HG02588 (cell line): ENCODE data around the gene ZNF554.

ENCODE experiments used
- ATAC-seq: cut with Tn5 transposase; IDR thresholded peaks from one replicate; pipeline ENCODE4 v1.9.1; 2021; ENCODE audit warnings: mild to moderate bottlenecking, moderate library complexity; ENCODE audit not compliant: unreplicated experiment

The ZNF554 gene

DNA sequence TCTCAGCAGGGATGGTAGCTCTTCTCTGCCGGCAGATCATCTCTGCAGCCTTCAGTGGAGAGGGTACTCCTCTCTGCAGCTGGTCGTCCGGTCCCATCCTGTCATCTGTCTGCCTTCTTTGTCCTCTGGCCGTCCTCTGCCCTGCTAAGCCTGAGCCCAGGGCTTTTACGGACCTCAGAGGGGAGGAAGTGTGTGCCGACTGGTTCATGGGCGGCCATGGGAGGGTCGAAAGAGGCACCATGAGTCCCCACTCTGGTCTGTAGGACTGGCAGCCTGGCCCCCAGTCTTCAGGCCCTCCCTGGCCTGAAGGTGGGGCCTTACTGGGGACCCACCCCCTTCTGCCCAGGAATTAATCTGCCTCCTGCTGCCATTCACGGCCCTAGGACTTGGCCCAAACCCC lies 4.0 kb downstream of the ZNF554 start:
- ATAC-seq: no peak

DNA sequence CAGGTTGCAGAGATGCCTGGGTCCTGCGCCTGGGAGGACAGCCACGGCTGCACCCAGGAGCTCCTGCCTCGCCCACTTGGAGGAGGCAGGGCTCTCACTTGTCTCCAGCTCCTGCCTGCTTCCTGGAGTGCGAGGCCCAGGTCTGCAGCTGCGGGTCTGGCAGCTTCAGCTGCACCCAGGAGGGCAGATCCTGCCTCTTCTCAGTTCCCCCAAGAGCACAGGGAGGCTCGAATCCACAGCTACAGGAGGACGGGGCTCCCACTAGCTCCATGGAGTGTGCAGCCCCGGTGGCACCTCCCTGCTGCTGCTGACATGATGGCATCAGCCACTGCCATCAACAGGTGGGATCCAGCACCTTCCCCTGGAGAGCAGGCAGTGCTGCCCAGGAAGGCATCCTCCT lies 4.5 kb downstream of the ZNF554 start:
- no peak for ATAC-seq

DNA sequence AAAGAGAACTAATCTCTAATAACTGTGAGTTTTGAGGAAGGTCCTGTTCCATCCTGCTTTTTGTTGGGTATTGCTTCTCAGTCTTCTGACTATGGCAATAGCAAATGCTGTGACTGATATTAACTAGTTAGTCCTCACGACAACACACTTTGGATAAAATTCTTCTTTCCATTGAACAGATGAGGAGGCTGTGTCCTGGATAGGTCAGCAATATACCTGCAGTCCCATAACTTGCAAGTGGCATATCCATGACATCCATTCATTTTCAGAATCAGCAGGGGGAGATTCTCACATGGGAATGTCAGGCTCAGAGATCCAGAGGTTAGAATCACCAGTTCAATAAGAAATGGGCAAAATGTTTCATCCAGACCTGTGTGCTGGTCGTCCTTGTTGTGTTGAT lies 7.4 kb downstream of the ZNF554 start:
- ATAC-seq: no peak

DNA sequence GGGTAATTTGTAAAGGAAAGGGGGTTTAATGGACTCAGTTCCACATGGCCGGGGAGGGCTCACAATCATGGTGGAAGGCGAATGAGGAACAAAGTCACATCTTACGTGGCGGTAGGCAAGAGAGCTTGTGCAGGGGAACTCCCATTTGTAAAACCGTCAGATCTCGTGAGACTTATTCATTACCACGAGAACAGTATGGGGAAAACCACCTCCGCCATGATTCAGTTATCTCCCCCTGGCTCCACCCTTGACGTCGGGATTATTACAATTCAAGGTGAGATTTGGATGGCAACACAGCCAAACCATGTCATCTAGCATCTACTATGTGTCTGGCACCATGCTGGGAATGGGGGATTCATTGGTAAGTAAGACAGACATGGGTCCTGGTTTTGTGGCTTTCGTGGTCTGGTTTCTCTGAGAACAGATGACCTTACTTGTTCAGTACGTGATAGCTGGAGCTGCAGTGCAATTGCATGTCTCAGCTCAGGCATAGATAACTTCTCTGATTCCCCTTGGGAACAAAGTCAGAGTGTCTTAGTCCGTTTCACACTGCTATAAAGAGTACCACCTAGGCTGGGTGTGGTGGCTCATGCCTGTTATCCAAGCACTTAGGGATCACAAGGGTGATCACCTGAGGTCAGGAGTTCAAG lies 8.3 kb downstream of the ZNF554 start:
- ATAC-seq: no peak

DNA sequence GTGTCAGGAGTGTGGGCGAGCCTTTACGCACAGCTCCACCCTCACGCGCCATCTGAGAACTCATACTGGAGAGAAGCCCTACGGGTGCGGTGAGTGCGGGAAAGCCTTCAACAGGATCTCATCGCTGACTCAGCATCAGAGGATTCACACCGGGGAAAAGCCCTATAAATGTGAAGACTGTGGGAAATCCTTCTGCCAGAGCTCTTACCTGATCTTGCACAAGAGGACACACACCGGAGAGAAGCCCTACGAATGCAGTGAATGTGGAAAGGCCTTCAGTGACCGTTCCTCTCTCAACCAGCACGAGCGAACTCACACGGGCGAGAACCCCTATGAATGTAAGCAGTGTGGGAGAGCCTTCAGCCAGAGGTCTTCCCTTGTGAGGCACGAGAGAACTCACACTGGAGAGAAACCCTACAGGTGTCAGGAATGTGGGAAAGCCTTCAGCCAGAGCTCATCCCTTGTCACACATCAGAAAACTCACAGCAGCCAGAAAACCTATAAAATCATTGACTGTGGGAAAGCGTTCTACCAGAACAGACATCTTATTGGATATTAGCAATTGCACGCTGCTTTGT lies 14.7 kb downstream of the ZNF554 start:
- ATAC-seq: no peak

DNA sequence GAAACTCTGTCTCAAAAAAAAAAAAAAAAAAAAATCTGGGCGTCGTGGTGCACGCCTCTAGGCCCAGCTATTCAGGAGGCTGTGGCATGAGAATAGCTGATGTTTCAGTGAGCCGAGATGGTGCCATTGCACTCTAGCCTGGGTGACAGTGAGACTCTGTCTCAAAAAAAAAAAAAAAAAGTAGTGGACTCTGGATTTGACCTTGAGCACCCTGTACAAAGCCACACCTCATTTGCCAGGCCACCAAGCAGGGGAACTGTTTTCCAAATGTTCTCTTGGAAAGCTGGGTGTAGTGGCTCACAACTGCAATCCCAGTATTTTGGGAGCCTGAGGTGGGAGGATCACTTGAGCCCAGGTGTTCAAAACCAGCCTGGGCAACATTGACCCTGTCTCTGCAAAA lies 17.8 kb downstream of the ZNF554 start:
- no peak for ATAC-seq

DNA sequence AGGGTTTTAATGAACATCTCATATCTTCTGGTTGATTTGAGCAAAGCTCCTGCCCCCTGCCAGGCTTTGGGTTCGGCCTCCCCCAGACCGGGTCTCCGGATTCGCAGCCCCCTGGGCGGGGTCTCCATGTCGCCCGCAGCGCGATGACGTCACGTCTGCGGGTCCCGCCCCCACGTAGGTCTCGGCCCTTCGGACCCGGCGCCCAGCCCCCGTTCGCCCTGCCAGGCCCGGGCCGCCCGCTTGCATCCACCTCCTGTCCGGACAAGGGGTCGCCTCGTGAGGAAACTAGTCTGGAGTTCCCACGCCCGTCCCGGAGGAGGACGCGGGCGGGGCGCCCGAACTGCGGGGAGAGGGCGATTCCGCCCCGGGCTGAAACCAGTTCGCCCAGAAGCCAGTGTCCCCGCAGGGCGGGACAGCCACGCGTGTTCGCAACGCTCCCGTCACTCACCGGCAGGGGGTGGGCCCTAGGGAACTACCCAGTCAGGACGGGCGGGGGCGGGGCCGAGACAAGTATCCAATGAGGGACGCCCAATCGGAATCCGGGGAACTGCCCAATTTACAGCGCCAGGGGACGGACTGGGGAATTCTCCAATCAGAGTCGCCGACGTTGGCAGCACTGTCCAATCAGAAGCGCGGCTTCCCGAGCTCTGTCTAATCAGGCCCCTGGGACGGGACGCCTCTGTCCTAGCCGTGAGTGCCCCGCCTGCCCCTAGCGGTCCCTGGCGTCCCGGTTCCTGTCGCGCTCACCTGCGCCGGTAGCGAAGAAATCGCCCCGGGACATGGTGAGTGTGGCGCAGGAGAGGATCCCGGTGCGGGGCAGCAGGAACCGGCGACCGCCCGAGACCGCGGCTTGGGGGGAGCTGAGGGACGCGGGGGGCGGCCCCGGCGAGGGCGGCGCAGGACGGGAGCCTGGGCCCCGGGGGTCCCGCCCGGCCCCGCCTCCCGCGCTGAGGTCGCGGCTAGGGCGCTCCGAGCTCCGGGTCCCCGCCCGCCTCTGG lies 21.4 kb downstream of the ZNF554 start, which contains the start of gene ZNF555:
TSS of gene ZNF555 (plus strand) at position 682 of the 998 bp plus-strand sequence. CDS start at position 780, 98 bp downstream.
- ATAC-seq: peak; percentile 89

DNA sequence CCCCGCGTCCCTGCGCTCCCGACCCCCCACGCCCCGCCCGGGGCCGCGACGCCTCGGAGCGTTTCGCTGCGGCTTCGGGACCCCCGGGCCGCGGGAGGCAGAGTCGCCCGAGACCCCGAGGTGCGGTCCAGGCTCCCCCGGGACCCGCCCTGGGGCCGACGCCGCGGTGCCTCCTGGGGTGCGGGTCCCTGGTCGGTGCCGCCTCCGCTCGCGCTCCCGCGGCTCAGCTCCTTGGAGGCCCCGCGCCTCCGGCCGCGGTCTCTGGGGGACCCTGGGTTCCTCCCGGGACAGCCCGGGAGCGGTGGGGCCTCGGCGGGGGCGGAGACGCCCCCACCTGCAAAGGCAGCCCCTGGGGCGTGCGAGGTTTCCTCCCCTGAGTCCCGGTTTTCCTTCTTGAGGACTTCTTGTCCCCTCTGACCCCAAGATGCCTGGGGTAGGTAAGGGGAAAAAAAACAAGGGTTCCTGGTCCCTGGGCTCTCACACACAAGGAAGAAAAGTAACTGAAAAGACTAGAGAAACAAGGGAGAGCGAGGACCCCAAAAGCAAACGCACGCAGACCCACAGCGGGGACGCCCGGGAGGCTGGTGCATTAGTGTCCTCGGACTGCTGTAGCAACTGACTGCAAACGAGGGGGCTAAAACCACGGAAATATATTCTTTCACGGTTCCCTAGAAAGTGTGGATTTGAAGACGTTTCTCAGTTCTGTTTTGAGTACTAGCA lies 22.3 kb downstream of the ZNF554 start:
- ATAC-seq: no peak

DNA sequence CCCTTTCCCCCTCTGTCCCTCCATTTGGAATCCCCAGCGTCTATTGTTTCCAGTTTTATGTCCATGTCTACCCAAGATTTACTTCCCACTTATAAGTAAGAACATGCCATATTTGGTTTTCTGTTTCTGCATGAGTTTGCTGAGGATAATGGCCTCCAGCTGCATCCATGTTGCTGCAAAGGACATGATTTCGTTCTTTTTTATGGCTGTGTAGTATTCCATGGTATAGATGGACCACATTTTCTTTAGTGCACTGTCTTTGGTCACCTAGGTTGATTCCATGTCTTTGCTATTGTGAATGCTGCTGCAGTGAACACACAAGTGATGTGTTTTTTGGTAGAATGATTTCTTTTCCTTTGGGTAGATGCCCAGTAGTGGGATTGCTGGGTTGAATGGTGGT lies 25.4 kb downstream of the ZNF554 start:
- no peak for ATAC-seq

DNA sequence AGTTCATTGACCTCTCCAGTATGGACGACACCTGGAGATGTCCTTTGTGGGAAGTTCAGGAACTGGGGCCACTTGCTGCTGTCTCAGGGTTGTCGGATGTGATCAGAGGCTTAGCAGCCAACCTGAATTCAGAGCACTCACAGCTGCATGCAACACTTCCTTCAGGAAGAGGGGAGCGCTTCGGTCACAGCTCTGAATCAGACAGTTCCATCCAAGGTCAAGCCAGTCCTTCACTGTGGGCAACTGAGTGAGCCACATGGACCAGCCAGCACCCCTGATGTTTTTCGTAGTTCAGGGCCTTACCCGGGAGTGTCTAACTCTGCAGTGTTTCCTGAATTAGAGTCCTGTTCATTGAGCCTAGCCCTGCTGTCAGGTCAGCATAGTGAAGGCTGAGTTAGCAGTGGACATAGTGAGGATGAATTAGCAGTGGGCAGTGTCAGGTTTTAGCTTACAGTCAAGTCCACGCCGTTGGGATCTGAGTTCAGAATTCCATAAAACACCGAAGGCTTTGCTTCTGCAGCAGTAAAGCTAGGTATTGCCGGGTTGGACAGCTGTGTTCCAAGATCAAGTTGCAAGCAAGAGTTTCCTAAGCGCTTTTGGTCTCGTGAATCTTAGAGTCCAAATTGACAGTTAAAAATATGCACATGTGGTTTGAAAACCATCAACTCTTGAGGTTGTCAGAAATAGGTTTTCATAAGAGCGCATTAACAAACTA lies 26.7 kb downstream of the ZNF554 start:
- ATAC-seq: no peak

DNA sequence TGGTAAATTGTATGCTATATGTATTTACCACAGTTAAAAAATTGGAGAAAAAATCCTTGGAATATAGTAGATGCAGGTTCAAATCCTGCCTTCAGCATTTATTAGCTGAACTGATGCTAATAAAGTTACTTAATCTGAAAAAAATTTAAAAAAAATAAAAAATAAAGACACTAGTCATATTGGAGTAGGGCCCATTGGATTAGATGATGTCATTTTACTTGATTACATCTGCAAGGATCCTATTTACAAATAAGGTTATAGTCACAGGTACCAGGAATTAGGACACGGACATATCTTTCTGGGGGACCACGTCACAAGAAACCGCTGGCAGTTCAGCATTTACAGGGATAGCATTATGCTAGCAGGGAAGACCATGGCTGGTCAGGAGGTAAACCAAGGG lies 27.8 kb downstream of the ZNF554 start:
- no peak for ATAC-seq

DNA sequence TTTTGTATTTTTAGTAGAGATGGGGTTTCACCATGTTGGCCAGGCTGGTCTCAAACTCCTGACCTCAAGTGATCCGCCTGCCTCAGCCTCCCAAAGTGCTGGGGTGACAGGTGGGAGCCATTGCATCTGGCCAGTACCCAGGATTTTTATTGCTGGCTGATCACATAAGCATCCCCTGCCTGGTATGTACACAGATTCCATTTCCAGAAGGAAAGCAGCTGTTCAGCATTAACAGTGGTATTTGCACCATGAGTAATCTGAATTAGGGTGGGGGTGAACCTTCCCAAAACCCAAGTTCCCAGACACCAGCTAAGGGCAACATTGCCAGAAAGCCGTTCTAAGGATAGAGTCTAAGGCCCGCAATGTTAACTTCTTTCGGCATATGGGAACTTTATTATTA lies 28.9 kb downstream of the ZNF554 start:
- ATAC-seq: no peak

DNA sequence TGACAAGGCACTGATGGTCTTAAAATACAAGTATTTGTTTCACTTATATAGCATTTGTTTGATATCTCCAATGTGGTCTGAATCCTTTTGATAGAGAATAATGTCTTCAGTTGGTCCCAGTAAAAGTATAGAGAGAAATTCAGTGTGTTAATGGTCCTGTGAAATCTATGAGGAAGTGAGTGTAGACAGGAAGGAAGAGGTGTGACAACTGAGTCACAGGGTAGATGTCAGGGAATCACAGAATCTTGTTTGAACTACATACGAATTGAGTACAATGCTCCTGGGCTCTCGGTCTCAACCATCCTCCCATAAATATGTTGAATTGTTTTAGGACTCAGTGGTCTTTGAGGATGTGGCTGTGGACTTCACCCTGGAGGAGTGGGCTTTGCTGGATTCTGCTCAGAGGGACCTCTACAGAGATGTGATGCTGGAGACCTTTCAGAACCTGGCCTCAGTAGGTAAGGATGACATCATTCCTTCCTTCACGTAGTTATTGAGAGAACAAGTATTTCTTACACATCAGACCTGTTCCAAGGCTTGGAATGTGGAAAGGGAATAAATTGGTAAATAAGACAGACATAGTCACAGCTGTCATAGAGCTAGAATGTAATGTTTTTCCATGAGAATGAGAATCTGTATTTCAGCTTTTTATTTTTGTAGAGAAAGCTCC lies 30.7 kb downstream of the ZNF554 start:
- ATAC-seq: no peak

DNA sequence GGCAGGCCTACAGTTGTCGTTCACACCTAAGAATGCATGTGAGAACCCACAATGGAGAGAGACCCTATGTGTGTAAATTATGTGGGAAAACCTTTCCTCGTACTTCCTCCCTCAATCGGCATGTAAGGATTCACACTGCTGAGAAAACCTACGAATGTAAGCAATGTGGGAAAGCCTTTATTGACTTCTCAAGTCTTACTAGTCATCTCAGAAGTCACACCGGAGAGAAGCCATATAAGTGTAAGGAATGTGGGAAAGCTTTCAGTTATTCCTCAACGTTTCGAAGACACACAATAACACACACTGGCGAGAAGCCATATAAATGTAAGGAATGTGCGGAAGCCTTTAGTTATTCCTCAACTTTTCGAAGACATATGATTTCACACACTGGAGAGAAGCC lies 32.9 kb downstream of the ZNF554 start:
- no peak for ATAC-seq

DNA sequence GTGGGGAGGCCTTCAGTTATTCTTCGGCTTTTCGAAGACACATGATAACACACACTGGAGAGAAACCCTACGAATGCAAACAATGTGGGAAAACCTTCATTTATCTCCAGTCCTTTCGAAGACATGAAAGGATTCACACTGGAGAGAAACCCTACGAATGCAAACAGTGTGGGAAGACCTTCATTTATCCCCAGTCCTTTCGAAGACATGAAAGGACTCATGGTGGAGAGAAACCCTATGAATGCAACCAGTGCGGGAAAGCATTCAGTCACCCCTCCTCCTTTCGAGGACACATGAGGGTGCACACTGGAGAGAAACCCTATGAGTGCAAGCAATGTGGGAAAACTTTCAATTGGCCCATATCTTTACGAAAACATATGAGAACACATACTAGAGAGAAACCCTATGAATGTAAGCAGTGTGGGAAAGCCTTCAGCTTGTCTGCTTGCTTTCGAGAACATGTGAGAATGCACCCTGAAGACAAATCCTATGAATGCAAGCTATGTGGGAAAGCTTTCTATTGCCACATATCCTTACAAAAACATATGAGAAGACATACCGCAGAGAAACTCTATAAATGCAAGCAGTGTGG lies 33.4 kb downstream of the ZNF554 start:
- no peak for ATAC-seq

DNA sequence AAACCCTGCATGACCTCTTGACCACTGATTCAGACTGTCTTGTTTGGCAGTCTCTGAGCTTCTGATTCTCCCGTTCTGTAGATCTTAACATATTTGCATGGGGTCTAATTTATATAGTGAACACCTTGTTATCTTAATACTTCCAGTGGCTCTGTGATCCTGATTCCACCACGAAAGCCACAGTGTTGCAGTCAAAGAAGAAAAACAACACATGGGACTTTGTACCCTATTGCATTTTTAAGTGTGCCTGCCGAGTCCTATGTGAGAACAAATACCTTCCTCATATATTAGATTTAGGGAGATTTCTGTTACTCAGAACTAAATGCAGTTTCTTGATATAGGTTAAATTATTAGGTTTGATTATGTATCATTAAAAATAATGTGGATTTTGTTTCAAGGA lies 35.2 kb downstream of the ZNF554 start:
- no peak for ATAC-seq

DNA sequence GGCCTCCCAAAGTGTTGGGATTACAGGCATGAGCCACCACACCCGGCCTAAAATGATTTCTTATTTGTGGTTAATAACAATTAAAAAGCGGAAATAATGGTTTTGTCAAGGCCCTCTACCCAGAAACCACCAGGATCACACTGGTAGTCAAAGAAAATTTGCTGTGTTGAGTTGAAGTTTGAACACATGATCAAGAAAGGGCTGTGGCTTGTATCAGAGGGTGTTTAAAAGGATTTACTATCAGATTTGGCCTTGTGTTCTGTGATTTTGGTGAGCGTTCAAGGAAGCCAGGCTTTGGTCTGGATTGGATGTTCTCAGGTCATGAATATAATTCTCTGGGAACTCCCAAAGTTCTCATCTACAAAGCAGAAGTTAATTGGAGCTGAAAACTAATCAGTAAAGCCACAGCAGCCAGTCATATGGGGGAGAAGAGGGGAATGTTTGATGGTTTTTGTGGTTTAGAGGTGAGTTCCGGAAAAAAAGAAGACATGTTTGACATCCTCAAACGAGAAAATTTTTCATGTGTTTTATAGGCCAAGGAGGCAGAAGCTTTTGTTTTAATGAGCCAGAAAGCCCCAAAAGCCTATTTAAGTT lies 36.9 kb downstream of the ZNF554 start:
- ATAC-seq: no peak

DNA sequence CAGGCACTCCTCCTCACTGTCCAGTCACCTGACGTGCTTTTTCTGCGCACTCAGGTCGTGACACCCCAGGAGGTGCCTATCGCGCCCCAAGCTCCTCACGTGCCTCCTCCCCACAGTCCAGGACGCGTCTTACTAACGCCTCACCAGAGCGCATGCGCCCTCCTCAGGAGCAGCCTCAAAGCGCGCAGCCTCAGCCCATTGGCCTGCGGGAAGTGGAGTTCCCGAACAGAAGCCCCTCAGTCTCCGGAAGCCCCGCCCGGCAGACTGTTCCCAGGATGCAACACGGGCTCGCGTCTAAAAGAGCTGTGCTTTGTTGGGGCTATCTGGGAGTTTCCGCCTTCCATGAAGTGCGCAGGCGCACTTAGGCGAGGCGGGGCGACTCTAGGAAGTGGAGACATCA lies 39.2 kb downstream of the ZNF554 start:
- no peak for ATAC-seq

DNA sequence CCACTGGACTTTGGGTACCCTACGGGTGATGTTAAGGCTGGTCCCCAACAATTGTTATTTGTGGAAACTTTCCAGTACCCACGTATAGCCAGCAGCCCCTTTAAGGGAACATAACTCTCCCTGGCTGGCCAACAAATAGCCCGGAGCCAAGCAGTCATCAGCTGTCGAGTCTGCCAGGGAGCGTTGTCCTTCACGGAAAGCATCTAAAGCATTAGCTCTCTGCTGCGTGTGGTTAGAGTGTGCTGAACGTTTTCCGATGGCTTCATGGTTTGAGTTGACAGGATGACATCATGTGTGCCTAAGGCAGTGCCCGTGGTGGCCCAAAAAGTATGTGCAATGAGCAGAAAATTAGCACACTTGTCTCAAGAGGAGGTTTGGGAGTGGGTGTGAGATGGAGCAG lies 44.1 kb downstream of the ZNF554 start:
- no peak for ATAC-seq
